Lower leg skin (tissue), 4 donors: ENCODE results near the gene FBLN2. TPM values are rescaled to one million over a fixed set of nuclear protein-coding genes. Genes with fewer than 3 reads are reported as not detected.

Experiments used
- DNase-seq, 2 donors: peaks; one replicate each; pipeline ENCODE4 v3.0.0-alpha.2; 2019; ENCODE audit warnings: low spot score in 2 of 2
- H3K4me3 ChIP-seq: fragments of 200-600 bp; sonication (generic); 2 replicates; pipeline ENCODE4 v1.5.1; 2017; ENCODE audit warnings: mild to moderate bottlenecking, low read depth; ENCODE audit not compliant: poor library complexity, severe bottlenecking
- POLR2A ChIP-seq, 2 donors: fragments of 450-650 bp; IDR thresholded peaks; one replicate each; pipeline ENCODE4 v1.6.1; 2016 to 2017; ENCODE audit warnings: antibody characterized with exemption in 2 of 2, mild to moderate bottlenecking in 1 of 2, moderate library complexity in 1 of 2
- WGBS, 2 donors: methylation state at CpG; one replicate each; pipeline ENCODE4 v1.1.5; 2018; 5-methylcytosine and 5-hydroxymethylcytosine counted together
- intact Hi-C: fragments of 100-400 bp; cut with DNase I; formaldehyde crosslinking; loops from one replicate; pipeline ENCODE4 v1.15.0; 2023; ENCODE audit warnings: low total_unique reads
- total RNA-seq, 4 donors: library from RNA; depleted of rRNA; stranded (reverse); fragments of >200 nt; gene quantifications; one replicate each; pipeline ENCODE4 v1.1.0, GENCODE V29; 2016
- TF ChIP-seq, protein P1 (sequence below), 3 donors: fragments of 450-650 bp; IDR thresholded peaks; one replicate each; pipeline ENCODE4 v1.5.1; 2016; ENCODE audit warnings: antibody characterized with exemption in 3 of 3, mild to moderate bottlenecking in 3 of 3, moderate library complexity in 2 of 3

Gene FBLN2
- total RNA-seq, 4 donors from 2014 or later: 40.1 to 153 (median 64.0) TPM

DNA sequence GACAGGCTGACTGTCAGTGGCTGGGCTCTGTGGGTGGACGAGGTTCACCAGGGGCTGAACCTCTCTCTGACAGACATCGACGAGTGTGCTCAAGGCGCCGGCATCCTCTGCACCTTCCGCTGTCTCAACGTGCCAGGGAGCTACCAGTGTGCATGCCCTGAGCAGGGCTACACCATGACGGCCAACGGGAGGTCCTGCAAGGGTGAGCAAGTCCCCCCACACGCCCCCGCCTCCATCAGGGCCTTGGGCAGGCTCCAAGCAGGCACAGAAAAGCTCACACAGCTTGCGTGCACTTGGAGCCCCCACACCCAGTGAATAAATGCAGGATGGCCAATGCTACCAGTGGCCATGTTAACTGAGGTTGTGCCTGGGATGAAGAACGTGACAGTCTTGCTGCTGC, 82.3 kb downstream of the FBLN2 start:
- 85 to 88% methylated on average over 13 of the region's 13 CpGs for WGBS, 2 donors
- TF ChIP-seq POLR2A (IDR thresholded peaks at IDR 0.05): no peak
- TF ChIP-seq, protein P1, sequence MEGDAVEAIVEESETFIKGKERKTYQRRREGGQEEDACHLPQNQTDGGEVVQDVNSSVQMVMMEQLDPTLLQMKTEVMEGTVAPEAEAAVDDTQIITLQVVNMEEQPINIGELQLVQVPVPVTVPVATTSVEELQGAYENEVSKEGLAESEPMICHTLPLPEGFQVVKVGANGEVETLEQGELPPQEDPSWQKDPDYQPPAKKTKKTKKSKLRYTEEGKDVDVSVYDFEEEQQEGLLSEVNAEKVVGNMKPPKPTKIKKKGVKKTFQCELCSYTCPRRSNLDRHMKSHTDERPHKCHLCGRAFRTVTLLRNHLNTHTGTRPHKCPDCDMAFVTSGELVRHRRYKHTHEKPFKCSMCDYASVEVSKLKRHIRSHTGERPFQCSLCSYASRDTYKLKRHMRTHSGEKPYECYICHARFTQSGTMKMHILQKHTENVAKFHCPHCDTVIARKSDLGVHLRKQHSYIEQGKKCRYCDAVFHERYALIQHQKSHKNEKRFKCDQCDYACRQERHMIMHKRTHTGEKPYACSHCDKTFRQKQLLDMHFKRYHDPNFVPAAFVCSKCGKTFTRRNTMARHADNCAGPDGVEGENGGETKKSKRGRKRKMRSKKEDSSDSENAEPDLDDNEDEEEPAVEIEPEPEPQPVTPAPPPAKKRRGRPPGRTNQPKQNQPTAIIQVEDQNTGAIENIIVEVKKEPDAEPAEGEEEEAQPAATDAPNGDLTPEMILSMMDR (IDR thresholded peaks at IDR 0.05): no peak
- DNase-seq: no peak
- intact Hi-C loops: loop anchor here (5.0 kb wide), 1 partner anchor 124 kb away; no protein-coding TSS in a partner anchor
- no peak overlapping the region for H3K4me3 ChIP-seq

DNA sequence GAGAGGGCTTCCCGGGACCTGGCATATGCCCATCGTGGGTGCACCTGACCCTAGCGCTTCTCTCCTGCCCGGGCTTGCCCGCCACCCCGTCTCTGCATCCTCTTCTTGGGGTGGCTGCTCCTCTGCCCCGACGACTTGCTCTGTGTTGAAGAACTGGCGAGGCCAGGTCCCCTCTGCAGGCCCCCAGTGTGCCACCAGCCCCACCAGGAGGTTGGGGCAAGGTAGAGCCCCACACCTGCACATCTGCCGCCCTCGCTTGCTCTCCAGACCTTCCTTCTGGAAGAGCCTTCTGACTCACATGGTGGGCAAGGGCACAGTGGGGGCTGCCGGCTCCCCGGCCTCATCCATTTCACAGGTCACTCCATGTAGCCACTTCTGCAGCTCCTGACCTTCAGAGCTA, 84.3 kb downstream of the FBLN2 start:
- no peak for DNase-seq
- intact Hi-C loops: loop anchor here (5.0 kb wide), 1 partner anchor 126 kb away; no protein-coding TSS in a partner anchor
- no peak overlapping the region for H3K4me3 ChIP-seq
- TF ChIP-seq POLR2A (IDR thresholded peaks at IDR 0.05): no peak
- TF ChIP-seq, protein P1 (IDR thresholded peaks at IDR 0.05): no peak
- 85 to 91% methylated on average over 13 of the region's 13 CpGs for WGBS, 2 donors

DNA sequence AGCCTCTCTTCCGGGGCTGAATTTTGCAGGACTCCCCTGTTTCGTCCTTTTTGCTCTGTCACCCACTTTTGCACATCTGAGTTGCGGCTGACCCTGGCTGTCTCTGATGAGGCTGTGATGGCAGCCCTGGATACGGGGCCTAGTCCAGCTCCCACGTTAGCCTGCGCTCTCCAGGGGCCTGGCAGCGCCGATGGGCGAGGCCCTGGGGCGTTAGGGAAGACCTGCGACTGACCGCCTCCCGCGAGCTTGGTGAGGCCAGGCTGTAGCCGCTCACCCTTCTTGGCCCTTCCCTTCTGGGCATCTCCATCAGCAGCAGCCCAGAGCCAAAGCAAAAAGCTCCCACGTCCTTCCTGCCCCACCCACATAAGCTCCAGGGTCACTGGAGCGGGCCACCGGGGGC, 85.2 kb downstream of the FBLN2 start:
- 76 to 82% methylated on average over 18 of the region's 18 CpGs for WGBS, 2 donors
- no peak for TF ChIP-seq POLR2A (IDR thresholded peaks at IDR 0.05)
- TF ChIP-seq, protein P1 (IDR thresholded peaks at IDR 0.05): no peak
- intact Hi-C loops: loop anchor here (5.0 kb wide), 1 partner anchor 127 kb away; no protein-coding TSS in a partner anchor
- DNase-seq: no peak
- no peak overlapping the region for H3K4me3 ChIP-seq

DNA sequence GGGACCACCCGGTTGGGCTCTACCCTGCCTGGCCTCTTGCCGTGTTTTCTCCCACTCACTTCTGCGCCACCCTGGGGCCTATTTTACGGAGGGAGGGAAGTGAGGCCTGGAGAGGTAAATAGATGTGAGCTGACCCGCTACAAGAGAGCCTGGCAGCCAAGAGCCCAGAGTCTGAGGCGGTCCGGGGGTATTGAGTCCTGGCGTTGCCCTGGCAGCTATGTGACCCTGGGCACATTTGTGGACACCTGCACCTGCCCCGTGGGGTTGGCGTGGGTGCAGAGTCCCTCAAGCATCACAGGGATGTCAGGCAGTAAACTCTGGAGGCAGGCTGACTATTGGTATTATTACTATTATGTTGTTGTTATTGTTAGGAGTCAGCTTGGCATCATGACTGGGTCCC, 85.7 kb downstream of the FBLN2 start:
- no peak for TF ChIP-seq POLR2A (IDR thresholded peaks at IDR 0.05)
- TF ChIP-seq, protein P1 (IDR thresholded peaks at IDR 0.05): no peak
- intact Hi-C loops: loop anchor here (5.0 kb wide), 1 partner anchor 127 kb away; no protein-coding TSS in a partner anchor
- H3K4me3 ChIP-seq: no peak overlapping the region
- DNase-seq: no peak
- WGBS, 2 donors: 73 to 90% methylated on average over 9 to 10 of the region's 10 CpGs

DNA sequence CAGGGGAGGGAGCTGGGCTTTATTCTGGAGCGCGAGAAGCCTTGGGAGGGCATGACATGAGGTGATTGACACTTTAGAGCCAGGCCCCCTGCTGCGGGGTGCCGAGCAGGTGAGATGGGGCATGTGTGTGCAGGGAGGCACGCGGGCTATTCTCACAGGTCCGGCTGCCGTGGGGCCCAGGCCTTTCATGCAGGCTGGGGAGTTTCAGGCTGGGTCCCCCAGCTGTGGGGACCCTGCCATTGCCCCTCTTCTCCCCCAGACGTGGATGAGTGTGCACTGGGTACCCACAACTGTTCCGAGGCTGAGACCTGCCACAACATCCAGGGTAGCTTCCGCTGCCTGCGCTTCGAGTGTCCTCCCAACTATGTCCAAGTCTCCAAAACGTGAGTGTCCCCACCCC, 87.3 kb downstream of the FBLN2 start:
- no peak overlapping the region for H3K4me3 ChIP-seq
- intact Hi-C loops: no loop called here
- TF ChIP-seq, protein P1 (IDR thresholded peaks at IDR 0.05): no peak
- TF ChIP-seq POLR2A (IDR thresholded peaks at IDR 0.05): no peak
- WGBS, 2 donors: 90 to 93% methylated on average over 12 to 14 of the region's 14 CpGs
- no peak for DNase-seq

DNA sequence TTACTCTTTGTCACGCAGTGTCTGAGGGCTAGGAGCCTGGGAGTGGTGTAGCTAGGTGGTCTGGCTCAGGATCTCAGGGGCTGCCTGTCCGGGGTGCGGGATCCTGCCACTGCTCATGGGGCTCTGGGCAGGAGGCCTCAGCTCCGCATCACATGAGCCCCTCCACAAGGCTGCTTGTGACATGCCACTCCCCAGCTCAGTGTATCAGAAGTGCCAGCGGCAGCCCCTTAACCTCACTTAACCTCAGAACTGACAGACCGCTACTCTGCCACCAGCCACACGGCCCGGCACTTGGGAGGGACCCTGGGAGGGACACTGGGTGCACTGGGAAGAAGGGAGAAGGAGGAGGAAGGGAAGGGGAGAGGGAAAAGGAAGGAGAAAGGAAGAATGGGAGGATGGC, 87.9 kb downstream of the FBLN2 start:
- DNase-seq: no peak
- 81 to 90% methylated on average over 8 of the region's 8 CpGs for WGBS, 2 donors
- intact Hi-C loops: no loop called here
- H3K4me3 ChIP-seq: no peak overlapping the region
- TF ChIP-seq POLR2A (IDR thresholded peaks at IDR 0.05): no peak
- TF ChIP-seq, protein P1 (IDR thresholded peaks at IDR 0.05): no peak
